Measurements from ENCODE around the gene MAPK8IP2. TPM values are rescaled to one million over a fixed set of nuclear protein-coding genes. Genes with fewer than 3 reads are reported as not detected.

MAPK8IP2 gene
- total RNA-seq, 1 experiment from 2014 or later = 0.79 TPM

DNA sequence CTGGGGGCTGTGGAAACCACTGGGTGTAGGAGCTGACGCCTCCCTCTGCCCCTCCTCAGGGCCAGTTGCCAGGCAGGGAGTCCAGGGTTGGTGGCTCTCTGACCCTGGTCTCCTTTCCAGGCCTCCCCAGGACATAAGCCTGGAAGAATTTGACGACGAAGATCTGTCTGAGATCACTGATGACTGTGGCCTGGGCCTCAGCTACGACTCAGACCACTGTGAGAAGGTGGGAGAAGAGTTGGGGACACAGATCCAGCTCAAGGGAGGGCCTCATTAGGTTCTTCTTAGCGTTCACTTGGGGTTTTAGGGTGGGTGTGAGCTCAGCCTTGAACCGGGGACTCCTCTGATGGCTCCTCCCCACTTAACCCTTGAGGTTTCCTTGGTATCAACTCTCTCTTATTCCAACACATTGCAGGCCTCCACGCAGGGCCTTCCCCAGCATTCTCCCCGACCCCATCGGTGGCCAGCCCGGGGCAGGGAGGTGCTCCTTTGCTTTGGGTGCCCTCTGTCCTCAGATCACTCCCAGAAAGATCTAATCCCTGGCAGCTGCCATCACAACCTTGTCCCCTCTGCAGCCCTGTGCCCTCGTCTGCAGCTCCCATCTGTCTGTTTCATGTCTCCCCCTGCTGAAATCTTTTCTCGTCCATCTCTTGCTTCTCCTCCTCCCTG is 1.2 kb downstream of the MAPK8IP2 start:
- Histone ChIP-seq H3K9me3 (ENCODE audit: insufficient read depth, low read depth) (no peaks in the 10 kb centered on the region), H3K27ac (no peak overlapping the region), H3K4me2 (no peak overlapping the region), H3K4me1 (replicated peaks; ENCODE audit: insufficient read depth) (no peaks in the 10 kb centered on the region), H3K36me3 (ENCODE audit: low read depth) (no peaks in the 10 kb centered on the region), H3K27me3 (ENCODE audit: insufficient read depth, low read depth) (peaks cover 58% of the 10 kb centered on the region), H3K4me3 (no peak overlapping the region), H3K9me2 (ENCODE audit: insufficient read depth) (no peaks in the 10 kb centered on the region), H3K79me2 (ENCODE audit: low read depth) (no peaks in the 10 kb centered on the region), H4K20me1 (ENCODE audit: insufficient read depth) (no peaks in the 10 kb centered on the region; the same call in 1 of the 2 replicates), H3F3A (ENCODE audit: insufficient read depth, low read depth) (peaks cover 13% of the 10 kb centered on the region; the same call in 1 of the 2 replicates), H2AFZ (no peak overlapping the region)
- ChIA-PET CTCF (no interaction called here), POLR2A (ENCODE audit: unreplicated experiment) (no interaction called here)
- intact Hi-C loops (cut with micrococcal nuclease; ENCODE audit: unreplicated experiment) = no loop called here
- no peak for DNase-seq
- TF ChIP-seq EZH2 (IDR thresholded peaks at IDR 0.05; ENCODE audit: low read depth) = no peak
- TF ChIP-seq, protein P1, sequence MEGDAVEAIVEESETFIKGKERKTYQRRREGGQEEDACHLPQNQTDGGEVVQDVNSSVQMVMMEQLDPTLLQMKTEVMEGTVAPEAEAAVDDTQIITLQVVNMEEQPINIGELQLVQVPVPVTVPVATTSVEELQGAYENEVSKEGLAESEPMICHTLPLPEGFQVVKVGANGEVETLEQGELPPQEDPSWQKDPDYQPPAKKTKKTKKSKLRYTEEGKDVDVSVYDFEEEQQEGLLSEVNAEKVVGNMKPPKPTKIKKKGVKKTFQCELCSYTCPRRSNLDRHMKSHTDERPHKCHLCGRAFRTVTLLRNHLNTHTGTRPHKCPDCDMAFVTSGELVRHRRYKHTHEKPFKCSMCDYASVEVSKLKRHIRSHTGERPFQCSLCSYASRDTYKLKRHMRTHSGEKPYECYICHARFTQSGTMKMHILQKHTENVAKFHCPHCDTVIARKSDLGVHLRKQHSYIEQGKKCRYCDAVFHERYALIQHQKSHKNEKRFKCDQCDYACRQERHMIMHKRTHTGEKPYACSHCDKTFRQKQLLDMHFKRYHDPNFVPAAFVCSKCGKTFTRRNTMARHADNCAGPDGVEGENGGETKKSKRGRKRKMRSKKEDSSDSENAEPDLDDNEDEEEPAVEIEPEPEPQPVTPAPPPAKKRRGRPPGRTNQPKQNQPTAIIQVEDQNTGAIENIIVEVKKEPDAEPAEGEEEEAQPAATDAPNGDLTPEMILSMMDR (conservative IDR thresholded peaks at IDR 0.05) = no peak
- no TSS peak for BruUV-seq (replicated peaks)

DNA sequence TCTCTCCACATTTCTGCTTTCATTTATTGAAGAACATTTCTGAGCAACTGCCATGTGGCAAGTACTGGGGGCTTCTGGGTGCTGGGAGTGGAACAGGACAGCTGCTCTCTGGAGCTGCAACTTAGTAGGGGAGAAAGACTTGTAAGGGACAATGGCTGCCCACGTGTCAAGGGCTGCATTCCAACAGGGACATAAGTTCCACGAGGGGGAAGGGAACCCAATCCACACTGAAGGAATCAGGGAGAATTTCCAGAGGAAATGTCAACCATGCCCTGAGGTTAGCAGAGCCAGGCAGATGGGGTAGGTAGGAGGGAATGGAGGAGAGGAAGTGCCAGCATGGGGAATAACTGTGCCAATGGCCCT is 1.7 kb downstream of the MAPK8IP2 start:
- no peak overlapping the region for H2AFZ ChIP-seq
- H3K4me2 ChIP-seq = no peak overlapping the region
- no peaks in the 10 kb centered on the region for H3K9me2 ChIP-seq (ENCODE audit: insufficient read depth)
- no peaks in the 10 kb centered on the region for H3K9me3 ChIP-seq (ENCODE audit: insufficient read depth, low read depth)
- H3K4me1 ChIP-seq (replicated peaks; ENCODE audit: insufficient read depth) = no peaks in the 10 kb centered on the region
- H3K27ac ChIP-seq = no peak overlapping the region
- no peaks in the 10 kb centered on the region for H3K79me2 ChIP-seq (ENCODE audit: low read depth)
- no peak for DNase-seq
- H3K36me3 ChIP-seq (ENCODE audit: low read depth) = no peaks in the 10 kb centered on the region
- TF ChIP-seq, protein P1 (conservative IDR thresholded peaks at IDR 0.05) = no peak
- no peak for TF ChIP-seq EZH2 (IDR thresholded peaks at IDR 0.05; ENCODE audit: low read depth)
- H4K20me1 ChIP-seq (ENCODE audit: insufficient read depth) = no peaks in the 10 kb centered on the region; the same call in 1 of the 2 replicates
- BruUV-seq (replicated peaks) = no TSS peak
- CTCF ChIA-PET = no interaction called here
- peaks cover 12% of the 10 kb centered on the region; the same call in 1 of the 2 replicates for H3F3A ChIP-seq (ENCODE audit: insufficient read depth, low read depth)
- H3K27me3 ChIP-seq (ENCODE audit: insufficient read depth, low read depth) = peaks cover 63% of the 10 kb centered on the region
- no peak overlapping the region for H3K4me3 ChIP-seq
- intact Hi-C loops (cut with micrococcal nuclease; ENCODE audit: unreplicated experiment) = no loop called here
- POLR2A ChIA-PET (ENCODE audit: unreplicated experiment) = no interaction called here

DNA sequence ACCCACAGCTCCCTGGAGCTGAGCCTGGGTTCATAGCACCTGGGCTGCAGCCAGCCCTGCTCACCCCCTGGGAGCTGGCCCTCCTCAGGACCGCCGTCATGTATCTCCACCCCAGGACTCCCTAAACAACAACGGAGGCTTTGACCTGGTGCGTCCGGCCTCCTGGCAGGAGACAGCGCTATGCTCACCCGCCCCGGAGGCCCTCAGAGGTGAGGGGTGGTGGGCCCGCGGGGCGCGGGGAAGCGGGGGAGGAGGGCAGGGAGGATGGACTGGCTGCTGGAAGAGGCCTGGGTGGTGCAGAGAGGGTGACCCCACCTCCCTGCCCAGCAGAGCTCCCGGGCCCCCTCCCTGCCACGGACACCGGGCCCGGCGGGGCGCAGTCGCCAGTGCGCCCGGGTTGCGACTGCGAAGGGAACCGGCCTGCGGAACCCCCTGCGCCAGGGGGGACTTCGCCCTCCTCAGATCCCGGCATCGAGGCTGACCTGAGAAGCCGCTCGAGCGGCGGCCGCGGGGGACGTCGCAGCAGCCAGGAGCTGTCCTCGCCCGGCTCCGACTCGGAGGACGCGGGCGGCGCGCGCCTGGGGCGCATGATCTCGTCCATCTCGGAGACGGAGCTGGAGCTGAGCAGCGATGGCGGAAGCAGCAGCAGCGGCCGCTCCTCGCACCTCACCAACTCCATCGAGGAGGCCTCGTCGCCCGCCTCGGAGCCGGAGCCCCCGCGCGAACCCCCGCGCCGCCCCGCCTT is 3.1 kb downstream of the MAPK8IP2 start:
- Histone ChIP-seq H3K4me1 (replicated peaks; ENCODE audit: insufficient read depth) (no peaks in the 10 kb centered on the region), H4K20me1 (ENCODE audit: insufficient read depth) (no peaks in the 10 kb centered on the region; the same call in 1 of the 2 replicates), H3K4me2 (no peak overlapping the region), H3K9me3 (ENCODE audit: insufficient read depth, low read depth) (no peaks in the 10 kb centered on the region), H3K36me3 (ENCODE audit: low read depth) (no peaks in the 10 kb centered on the region), H3K79me2 (ENCODE audit: low read depth) (no peaks in the 10 kb centered on the region), H3K4me3 (no peak overlapping the region), H3K9me2 (ENCODE audit: insufficient read depth) (no peaks in the 10 kb centered on the region), H3K27me3 (ENCODE audit: insufficient read depth, low read depth) (peaks cover 76% of the 10 kb centered on the region), H2AFZ (no peak overlapping the region), H3K27ac (no peak overlapping the region), H3F3A (ENCODE audit: insufficient read depth, low read depth) (peaks cover 12% of the 10 kb centered on the region; the same call in 1 of the 2 replicates)
- TF ChIP-seq EZH2 (IDR thresholded peaks at IDR 0.05; ENCODE audit: low read depth) = no peak
- TF ChIP-seq, protein P1 (conservative IDR thresholded peaks at IDR 0.05) = no peak
- ChIA-PET CTCF (no interaction called here), POLR2A (ENCODE audit: unreplicated experiment) (no interaction called here)
- no TSS peak for BruUV-seq (replicated peaks)
- intact Hi-C loops (cut with micrococcal nuclease; ENCODE audit: unreplicated experiment) = no loop called here
- DNase-seq = no peak

Data from PC-9 (cell line).